K562 (cell line): ENCODE data around the gene C1orf56. TPM values are rescaled to one million over a fixed set of nuclear protein-coding genes. Genes with fewer than 3 reads are reported as not detected.

Experiments
- DPF2 ChIP-seq: fragments of 450-650 bp; IDR thresholded peaks from 2 replicates; pipeline ENCODE4 v1.6.1; 2016
- KDM5B ChIP-seq: fragments of 200-600 bp; sonication (generic); IDR thresholded peaks from 2 replicates; pipeline ENCODE4 v1.6.1; 2012; ENCODE audit warnings: low read depth, mild to moderate bottlenecking, moderate library complexity, low read length, control low read depth, inconsistent platforms; ENCODE audit not compliant: insufficient replicate concordance
- L3MBTL2 ChIP-seq: fragments of 450-650 bp; IDR thresholded peaks from 2 replicates; pipeline ENCODE4 v1.6.1; 2016; ENCODE audit warnings: mild to moderate bottlenecking, moderate library complexity
- MAFF ChIP-seq: IDR thresholded peaks from 2 replicates; pipeline ENCODE4 v1.6.1; 2012; ENCODE audit warnings: low read length, improper control_type of control experiment
- POLR2B ChIP-seq: fragments of 450-650 bp; IDR thresholded peaks from 2 replicates; pipeline ENCODE4 v1.6.1; 2018; ENCODE audit warnings: low read depth; ENCODE audit not compliant: partially characterized antibody
- TAF9B ChIP-seq: fragments of 450-650 bp; IDR thresholded peaks from 2 replicates; pipeline ENCODE4 v1.6.1; 2018; ENCODE audit warnings: mild to moderate bottlenecking; ENCODE audit not compliant: partially characterized antibody
- ZNF263 ChIP-seq: sonication (generic); formaldehyde crosslinking; IDR thresholded peaks from 2 replicates; pipeline ENCODE4 v1.8.0; 2022; ENCODE audit warnings: mild to moderate bottlenecking, missing genetic modification reagents, borderline replicate concordance
- ZNF3 ChIP-seq: fragments of 250-450 bp; sonication (Bioruptor Pico); IDR thresholded peaks from 2 replicates; pipeline ENCODE4 v1.5.0; 2021; ENCODE audit warnings: mild to moderate bottlenecking, moderate library complexity
- polyA plus RNA-seq, 8 experiments: library from polyadenylated mRNA; depleted of rRNA in 4 of 8; stranded (reverse) in 5 of 8; unstranded in 3 of 8; fragments of >200 nt; fragmentation: Nextera tagmentation in 2 of 8; fragmentation: Illumina TruSeq in 1 of 8; extraction: Ambion mirVana in 2 of 8; extraction: Trizol in 1 of 8; gene quantifications; 2 replicates each; pipeline versions ENCODE4 v1.2.1 to v1.2.3, GENCODE V29; 2011 to 2014; ENCODE audit warnings: inconsistent platforms in 1 of 8, missing spikeins in 1 of 8
- total RNA-seq, 7 experiments: library from RNA; depleted of rRNA in 6 of 7; stranded (reverse); fragments of >200 nt in 6 of 7; fragmentation: Illumina TruSeq in 2 of 7; extraction: Trizol in 2 of 7; gene quantifications; 2 replicates each; pipeline versions ENCODE4 v1.2.1 to v1.2.3, GENCODE V29; 2011 to 2021; ENCODE audit warnings: low replicate concordance in 1 of 7
- TF ChIP-seq, protein P1 (sequence below), 2 experiments: IDR thresholded peaks; 2 replicates each; pipeline ENCODE4 v1.6.1; 2012; ENCODE audit warnings: improper control_type of control experiment in 2 of 2, low read depth in 2 of 2, low read length in 2 of 2, borderline replicate concordance in 1 of 2
- TF ChIP-seq, protein P2 (sequence below): fragments of 450-650 bp; IDR thresholded peaks from 2 replicates; pipeline ENCODE4 v1.6.1; 2016
- TF ChIP-seq, protein P3 (sequence below): fragments of 250-450 bp; sonication (Bioruptor Pico); IDR thresholded peaks from 2 replicates; pipeline ENCODE4 v1.5.0; 2021; ENCODE audit warnings: mild to moderate bottlenecking, borderline replicate concordance

Gene C1orf56
- total and polyA plus RNA-seq, 9 of the 15 experiments (the other 6 are each of a cell fraction or from before 2014, with no cell fraction given): 0.18 to 15.7 (median 1.1) TPM

DNA sequence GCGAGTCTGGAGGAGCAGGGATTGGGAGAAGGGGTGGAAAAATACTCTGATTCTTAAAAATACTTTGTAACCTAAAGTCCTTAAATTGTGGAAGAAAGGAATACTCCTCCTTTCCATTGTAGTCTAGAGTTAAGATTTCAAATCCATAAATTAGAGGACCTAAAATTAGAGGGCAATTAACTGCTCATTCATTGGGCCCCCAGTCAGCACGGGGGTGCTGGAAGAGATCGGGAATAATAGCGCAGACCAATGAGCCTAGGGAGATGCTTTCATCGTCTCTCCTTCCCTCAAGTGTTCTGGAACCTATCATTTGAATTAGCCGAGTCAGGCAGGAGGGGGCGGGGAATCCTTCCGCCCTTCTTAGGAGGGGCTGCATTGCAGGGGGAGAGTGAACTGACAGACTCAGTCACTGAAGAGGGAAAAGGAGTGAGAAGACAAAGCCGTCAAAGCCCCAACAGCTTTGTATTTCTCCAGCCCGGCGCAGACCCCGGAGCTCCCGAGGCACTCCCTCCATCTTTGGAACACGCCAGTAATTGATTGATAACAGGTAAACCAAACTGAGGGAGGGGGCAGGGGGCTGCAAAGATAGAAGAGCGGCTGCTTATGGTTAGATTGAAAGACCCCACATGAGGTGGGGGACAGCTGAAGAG, 12.6 kb downstream of the C1orf56 start, which contains the start of gene MLLT11 (continued):
- TF ChIP-seq L3MBTL2 (no peak), ZNF3 (CRISPR knock-in tag) (no peak), KDM5B (peak; percentile 40), DPF2 (0 out of 2 replicates have a peak, but pooled peaks have one; percentile 15), TAF9B (peak; percentile 64), POLR2B (peak; percentile 46), ZNF263 (CRISPR knock-in tag) (0 out of 2 replicates have a peak, but pooled peaks have one; percentile 17), MAFF (peak; percentile 52; the same call in 1 of the 2 replicates)
- TF ChIP-seq, protein P1, sequence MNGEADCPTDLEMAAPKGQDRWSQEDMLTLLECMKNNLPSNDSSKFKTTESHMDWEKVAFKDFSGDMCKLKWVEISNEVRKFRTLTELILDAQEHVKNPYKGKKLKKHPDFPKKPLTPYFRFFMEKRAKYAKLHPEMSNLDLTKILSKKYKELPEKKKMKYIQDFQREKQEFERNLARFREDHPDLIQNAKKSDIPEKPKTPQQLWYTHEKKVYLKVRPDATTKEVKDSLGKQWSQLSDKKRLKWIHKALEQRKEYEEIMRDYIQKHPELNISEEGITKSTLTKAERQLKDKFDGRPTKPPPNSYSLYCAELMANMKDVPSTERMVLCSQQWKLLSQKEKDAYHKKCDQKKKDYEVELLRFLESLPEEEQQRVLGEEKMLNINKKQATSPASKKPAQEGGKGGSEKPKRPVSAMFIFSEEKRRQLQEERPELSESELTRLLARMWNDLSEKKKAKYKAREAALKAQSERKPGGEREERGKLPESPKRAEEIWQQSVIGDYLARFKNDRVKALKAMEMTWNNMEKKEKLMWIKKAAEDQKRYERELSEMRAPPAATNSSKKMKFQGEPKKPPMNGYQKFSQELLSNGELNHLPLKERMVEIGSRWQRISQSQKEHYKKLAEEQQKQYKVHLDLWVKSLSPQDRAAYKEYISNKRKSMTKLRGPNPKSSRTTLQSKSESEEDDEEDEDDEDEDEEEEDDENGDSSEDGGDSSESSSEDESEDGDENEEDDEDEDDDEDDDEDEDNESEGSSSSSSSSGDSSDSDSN (IDR thresholded peaks at IDR 0.05; ENCODE audit: borderline replicate concordance in 1 of 2, low read depth in 2 of 2, low read length in 2 of 2): peak in 1 of 2 experiments; percentile 49; a peak in 1 of 4 replicates
- TF ChIP-seq, protein P2, sequence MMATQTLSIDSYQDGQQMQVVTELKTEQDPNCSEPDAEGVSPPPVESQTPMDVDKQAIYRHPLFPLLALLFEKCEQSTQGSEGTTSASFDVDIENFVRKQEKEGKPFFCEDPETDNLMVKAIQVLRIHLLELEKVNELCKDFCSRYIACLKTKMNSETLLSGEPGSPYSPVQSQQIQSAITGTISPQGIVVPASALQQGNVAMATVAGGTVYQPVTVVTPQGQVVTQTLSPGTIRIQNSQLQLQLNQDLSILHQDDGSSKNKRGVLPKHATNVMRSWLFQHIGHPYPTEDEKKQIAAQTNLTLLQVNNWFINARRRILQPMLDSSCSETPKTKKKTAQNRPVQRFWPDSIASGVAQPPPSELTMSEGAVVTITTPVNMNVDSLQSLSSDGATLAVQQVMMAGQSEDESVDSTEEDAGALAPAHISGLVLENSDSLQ: peak; percentile 47
- TF ChIP-seq, protein P3, sequence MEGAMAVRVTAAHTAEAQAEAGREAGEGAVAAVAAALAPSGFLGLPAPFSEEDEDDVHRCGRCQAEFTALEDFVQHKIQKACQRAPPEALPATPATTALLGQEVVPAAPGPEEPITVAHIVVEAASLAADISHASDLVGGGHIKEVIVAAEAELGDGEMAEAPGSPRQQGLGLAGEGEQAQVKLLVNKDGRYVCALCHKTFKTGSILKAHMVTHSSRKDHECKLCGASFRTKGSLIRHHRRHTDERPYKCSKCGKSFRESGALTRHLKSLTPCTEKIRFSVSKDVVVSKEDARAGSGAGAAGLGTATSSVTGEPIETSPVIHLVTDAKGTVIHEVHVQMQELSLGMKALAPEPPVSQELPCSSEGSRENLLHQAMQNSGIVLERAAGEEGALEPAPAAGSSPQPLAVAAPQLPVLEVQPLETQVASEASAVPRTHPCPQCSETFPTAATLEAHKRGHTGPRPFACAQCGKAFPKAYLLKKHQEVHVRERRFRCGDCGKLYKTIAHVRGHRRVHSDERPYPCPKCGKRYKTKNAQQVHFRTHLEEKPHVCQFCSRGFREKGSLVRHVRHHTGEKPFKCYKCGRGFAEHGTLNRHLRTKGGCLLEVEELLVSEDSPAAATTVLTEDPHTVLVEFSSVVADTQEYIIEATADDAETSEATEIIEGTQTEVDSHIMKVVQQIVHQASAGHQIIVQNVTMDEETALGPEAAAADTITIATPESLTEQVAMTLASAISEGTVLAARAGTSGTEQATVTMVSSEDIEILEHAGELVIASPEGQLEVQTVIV (CRISPR knock-in tag): no peak
